Measurements from ENCODE around the gene DDX3X.

DNA sequence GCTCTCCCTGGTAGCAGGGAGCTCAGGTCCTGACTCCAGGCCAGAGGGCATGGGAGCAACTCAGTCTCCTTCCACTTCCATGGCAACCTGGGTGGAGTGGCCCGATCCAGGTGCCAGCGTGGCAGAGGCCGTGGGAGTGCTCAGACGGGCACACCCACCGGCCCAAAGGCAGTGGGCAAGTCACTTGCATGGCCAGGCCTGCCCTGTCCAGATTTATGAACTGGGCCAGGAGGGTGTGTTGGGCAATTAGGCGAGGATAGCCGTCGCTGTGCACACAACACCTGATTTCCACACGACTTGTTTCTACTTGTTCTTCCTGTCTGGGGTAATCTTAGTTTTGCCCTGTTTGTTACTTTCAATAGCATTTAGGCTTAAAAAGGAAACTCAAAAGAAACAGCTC, 57.6 kb downstream of the DDX3X start:
- TF ChIP-seq, protein P1, sequence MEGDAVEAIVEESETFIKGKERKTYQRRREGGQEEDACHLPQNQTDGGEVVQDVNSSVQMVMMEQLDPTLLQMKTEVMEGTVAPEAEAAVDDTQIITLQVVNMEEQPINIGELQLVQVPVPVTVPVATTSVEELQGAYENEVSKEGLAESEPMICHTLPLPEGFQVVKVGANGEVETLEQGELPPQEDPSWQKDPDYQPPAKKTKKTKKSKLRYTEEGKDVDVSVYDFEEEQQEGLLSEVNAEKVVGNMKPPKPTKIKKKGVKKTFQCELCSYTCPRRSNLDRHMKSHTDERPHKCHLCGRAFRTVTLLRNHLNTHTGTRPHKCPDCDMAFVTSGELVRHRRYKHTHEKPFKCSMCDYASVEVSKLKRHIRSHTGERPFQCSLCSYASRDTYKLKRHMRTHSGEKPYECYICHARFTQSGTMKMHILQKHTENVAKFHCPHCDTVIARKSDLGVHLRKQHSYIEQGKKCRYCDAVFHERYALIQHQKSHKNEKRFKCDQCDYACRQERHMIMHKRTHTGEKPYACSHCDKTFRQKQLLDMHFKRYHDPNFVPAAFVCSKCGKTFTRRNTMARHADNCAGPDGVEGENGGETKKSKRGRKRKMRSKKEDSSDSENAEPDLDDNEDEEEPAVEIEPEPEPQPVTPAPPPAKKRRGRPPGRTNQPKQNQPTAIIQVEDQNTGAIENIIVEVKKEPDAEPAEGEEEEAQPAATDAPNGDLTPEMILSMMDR (IDR thresholded peaks at IDR 0.05; ENCODE audit: low read depth, low read length): no peak
- no peak for TF ChIP-seq EZH2phosphoT487 (IDR thresholded peaks at IDR 0.05; ENCODE audit: low read depth)

All from OCI-LY3 (cell line).